Sigmoid colon (tissue), 4 donors: ENCODE results near the gene ELOVL1.

Experiments
- CTCF ChIP-seq, 4 experiments: fragments of 450-650 bp in 3 of 4; fragments of 200-600 bp in 1 of 4; IDR thresholded peaks; one replicate each; pipeline ENCODE4 v1.5.1; 2016 to 2019; ENCODE audit warnings: antibody characterized with exemption in 4 of 4, mild to moderate bottlenecking in 3 of 4, moderate library complexity in 2 of 4
- EP300 ChIP-seq, 4 donors: sonication (generic); formaldehyde crosslinking; IDR thresholded peaks; one replicate each; pipeline ENCODE4 v1.6.1; 2017; ENCODE audit warnings: antibody characterized with exemption in 4 of 4
- POLR2A ChIP-seq, 2 donors: fragments of 450-650 bp; IDR thresholded peaks; one replicate each; pipeline ENCODE4 v1.6.1; 2016; ENCODE audit warnings: antibody characterized with exemption in 2 of 2, mild to moderate bottlenecking in 2 of 2, moderate library complexity in 2 of 2
- POLR2AphosphoS5 ChIP-seq, 4 donors: sonication (generic); formaldehyde crosslinking; IDR thresholded peaks; one replicate each; pipeline ENCODE4 v1.6.1; 2017; ENCODE audit warnings: antibody characterized with exemption in 4 of 4

GRCh38 chr1:43363935-43364525, 3.8 kb downstream of the ELOVL1 start:
- TF ChIP-seq CTCF (IDR thresholded peaks at IDR 0.05) (no peak), POLR2A (IDR thresholded peaks at IDR 0.05) (no peak), EP300 (IDR thresholded peaks at IDR 0.05) (no peak), POLR2AphosphoS5 (IDR thresholded peaks at IDR 0.05) (no peak)
